Erythroblast (primary cell): ENCODE results near the gene KRTAP10-12.

Experiments used
- GATA1 ChIP-seq: IDR thresholded peaks from 2 replicates; pipeline ENCODE4 v1.6.1; 2011; ENCODE audit warnings: low read depth, mild to moderate bottlenecking, control low read depth, low read length, moderate library complexity
- POLR2A ChIP-seq: IDR thresholded peaks from 2 replicates; pipeline ENCODE4 v1.6.1; 2011; ENCODE audit warnings: mild to moderate bottlenecking, low read length

DNA sequence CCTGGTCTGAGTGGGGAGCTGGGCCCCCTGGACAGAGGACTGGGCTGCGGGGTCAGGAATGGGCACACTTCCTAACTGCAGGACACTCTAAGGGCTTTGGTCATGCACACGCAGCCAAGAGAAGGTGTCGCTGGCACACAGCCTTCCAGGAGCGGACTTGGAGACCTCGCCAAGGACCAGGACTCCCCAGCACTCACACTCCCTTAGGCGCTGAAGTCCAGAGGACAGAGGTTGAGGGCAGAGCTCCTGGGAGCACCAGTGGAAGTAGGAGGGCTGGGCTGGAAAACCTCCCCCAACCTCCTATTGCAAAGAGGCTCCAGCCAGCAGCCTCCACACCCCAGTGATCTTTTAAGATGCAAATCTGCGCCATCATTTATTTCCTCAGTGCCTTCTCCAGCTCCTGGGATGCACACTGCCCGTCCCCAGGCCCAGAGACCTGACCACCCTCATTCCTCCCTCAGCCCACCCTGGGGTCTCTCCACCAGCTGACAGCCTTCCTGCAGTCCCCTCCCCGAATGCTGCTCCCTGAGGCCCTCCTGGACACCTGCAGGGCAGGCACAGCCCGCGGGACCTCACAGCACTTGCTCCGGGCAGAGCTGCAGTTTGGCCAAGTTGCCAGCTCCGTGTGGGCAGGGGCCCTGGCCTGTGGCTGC is 11.4 kb downstream of the KRTAP10-12 start:
- no peak for TF ChIP-seq POLR2A
- no peak for TF ChIP-seq GATA1
